ENCODE results near the gene HOXA13.

The HOXA13 gene

GRCh38 chr7:27182285-27182841, 17.5 kb downstream of the HOXA13 start (continued):
- TF ChIP-seq REST (tag by site-specific recombination; IDR thresholded peaks at IDR 0.05) (0 out of 2 replicates have a peak, but pooled peaks have one; percentile 30), PRDM4 (tag by site-specific recombination; IDR thresholded peaks at IDR 0.05) (peak; percentile 15; the same call in 1 of the 2 replicates), SETDB1 (IDR thresholded peaks at IDR 0.05; ENCODE audit: insufficient read length, low read length) (no peak), ZNF140 (tag by site-specific recombination; IDR thresholded peaks at IDR 0.05) (no peak), ZNF792 (tag by site-specific recombination; IDR thresholded peaks at IDR 0.05) (no peak), ZEB2 (tag by site-specific recombination; IDR thresholded peaks at IDR 0.05) (no peak), ZFP3 (tag by site-specific recombination; IDR thresholded peaks at IDR 0.05; ENCODE audit: low read depth) (no peak), IKZF3 (tag by site-specific recombination; IDR thresholded peaks at IDR 0.05) (peak; percentile 12; the same call in 1 of the 2 replicates), ZNF311 (tag by site-specific recombination; IDR thresholded peaks at IDR 0.05; ENCODE audit: borderline replicate concordance) (no peak), ZNF175 (tag by site-specific recombination; IDR thresholded peaks at IDR 0.05) (no peak), KLF8 (tag by site-specific recombination; IDR thresholded peaks at IDR 0.05) (no peak), ZBTB17 (tag by site-specific recombination; IDR thresholded peaks at IDR 0.05) (no peak; the same call in 1 of the 2 replicates), HOXA7 (CRISPR knock-in tag; IDR thresholded peaks at IDR 0.05; ENCODE audit: borderline replicate concordance) (no peak), ZNF843 (tag by site-specific recombination; IDR thresholded peaks at IDR 0.05) (peak; percentile 37; the same call in 1 of the 2 replicates), GLI2 (tag by site-specific recombination; IDR thresholded peaks at IDR 0.05; ENCODE audit: borderline replicate concordance, low read depth) (no peak)
- TF ChIP-seq, protein P1, sequence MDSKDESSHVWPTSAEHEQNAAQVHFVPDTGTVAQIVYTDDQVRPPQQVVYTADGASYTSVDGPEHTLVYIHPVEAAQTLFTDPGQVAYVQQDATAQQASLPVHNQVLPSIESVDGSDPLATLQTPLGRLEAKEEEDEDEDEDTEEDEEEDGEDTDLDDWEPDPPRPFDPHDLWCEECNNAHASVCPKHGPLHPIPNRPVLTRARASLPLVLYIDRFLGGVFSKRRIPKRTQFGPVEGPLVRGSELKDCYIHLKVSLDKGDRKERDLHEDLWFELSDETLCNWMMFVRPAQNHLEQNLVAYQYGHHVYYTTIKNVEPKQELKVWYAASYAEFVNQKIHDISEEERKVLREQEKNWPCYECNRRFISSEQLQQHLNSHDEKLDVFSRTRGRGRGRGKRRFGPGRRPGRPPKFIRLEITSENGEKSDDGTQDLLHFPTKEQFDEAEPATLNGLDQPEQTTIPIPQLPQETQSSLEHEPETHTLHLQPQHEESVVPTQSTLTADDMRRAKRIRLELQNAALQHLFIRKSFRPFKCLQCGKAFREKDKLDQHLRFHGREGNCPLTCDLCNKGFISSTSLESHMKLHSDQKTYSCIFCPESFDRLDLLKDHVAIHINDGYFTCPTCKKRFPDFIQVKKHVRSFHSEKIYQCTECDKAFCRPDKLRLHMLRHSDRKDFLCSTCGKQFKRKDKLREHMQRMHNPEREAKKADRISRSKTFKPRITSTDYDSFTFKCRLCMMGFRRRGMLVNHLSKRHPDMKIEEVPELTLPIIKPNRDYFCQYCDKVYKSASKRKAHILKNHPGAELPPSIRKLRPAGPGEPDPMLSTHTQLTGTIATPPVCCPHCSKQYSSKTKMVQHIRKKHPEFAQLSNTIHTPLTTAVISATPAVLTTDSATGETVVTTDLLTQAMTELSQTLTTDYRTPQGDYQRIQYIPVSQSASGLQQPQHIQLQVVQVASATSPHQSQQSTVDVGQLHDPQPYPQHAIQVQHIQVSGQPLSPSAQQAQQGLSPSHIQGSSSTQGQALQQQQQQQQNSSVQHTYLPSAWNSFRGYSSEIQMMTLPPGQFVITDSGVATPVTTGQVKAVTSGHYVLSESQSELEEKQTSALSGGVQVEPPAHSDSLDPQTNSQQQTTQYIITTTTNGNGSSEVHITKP (tag by site-specific recombination; IDR thresholded peaks at IDR 0.05), result no peak
- TF ChIP-seq, protein P2, sequence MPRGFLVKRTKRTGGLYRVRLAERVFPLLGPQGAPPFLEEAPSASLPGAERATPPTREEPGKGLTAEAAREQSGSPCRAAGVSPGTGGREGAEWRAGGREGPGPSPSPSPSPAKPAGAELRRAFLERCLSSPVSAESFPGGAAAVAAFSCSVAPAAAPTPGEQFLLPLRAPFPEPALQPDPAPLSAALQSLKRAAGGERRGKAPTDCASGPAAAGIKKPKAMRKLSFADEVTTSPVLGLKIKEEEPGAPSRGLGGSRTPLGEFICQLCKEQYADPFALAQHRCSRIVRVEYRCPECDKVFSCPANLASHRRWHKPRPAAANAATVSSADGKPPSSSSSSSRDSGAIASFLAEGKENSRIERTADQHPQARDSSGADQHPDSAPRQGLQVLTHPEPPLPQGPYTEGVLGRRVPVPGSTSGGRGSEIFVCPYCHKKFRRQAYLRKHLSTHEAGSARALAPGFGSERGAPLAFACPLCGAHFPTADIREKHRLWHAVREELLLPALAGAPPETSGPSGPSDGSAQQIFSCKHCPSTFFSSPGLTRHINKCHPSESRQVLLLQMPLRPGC (tag by site-specific recombination; IDR thresholded peaks at IDR 0.05), result no peak
- TF ChIP-seq, protein P3, sequence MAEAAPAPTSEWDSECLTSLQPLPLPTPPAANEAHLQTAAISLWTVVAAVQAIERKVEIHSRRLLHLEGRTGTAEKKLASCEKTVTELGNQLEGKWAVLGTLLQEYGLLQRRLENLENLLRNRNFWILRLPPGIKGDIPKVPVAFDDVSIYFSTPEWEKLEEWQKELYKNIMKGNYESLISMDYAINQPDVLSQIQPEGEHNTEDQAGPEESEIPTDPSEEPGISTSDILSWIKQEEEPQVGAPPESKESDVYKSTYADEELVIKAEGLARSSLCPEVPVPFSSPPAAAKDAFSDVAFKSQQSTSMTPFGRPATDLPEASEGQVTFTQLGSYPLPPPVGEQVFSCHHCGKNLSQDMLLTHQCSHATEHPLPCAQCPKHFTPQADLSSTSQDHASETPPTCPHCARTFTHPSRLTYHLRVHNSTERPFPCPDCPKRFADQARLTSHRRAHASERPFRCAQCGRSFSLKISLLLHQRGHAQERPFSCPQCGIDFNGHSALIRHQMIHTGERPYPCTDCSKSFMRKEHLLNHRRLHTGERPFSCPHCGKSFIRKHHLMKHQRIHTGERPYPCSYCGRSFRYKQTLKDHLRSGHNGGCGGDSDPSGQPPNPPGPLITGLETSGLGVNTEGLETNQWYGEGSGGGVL (tag by site-specific recombination; IDR thresholded peaks at IDR 0.05), result peak; percentile 29; the same call in 1 of the 2 replicates
- TF ChIP-seq, protein P4, sequence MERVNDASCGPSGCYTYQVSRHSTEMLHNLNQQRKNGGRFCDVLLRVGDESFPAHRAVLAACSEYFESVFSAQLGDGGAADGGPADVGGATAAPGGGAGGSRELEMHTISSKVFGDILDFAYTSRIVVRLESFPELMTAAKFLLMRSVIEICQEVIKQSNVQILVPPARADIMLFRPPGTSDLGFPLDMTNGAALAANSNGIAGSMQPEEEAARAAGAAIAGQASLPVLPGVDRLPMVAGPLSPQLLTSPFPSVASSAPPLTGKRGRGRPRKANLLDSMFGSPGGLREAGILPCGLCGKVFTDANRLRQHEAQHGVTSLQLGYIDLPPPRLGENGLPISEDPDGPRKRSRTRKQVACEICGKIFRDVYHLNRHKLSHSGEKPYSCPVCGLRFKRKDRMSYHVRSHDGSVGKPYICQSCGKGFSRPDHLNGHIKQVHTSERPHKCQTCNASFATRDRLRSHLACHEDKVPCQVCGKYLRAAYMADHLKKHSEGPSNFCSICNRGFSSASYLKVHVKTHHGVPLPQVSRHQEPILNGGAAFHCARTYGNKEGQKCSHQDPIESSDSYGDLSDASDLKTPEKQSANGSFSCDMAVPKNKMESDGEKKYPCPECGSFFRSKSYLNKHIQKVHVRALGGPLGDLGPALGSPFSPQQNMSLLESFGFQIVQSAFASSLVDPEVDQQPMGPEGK (tag by site-specific recombination; IDR thresholded peaks at IDR 0.05), result peak; percentile 35; the same call in 1 of the 2 replicates
